Body of pancreas (tissue), 4 donors: ENCODE results near the gene DIAPH3.

Source experiments
- CTCF ChIP-seq, 7 experiments: fragments of 450-650 bp in 4 of 7; fragments of 200-600 bp in 3 of 7; sonication (generic) in 3 of 7; IDR thresholded peaks; one replicate each; pipeline ENCODE4 v1.5.1; 2016 to 2019; ENCODE audit warnings: antibody characterized with exemption in 7 of 7
- POLR2A ChIP-seq, 3 donors: fragments of 450-650 bp; IDR thresholded peaks; one replicate each; pipeline ENCODE4 v1.6.1; 2016; ENCODE audit warnings: antibody characterized with exemption in 3 of 3, mild to moderate bottlenecking in 2 of 3

- TF ChIP-seq CTCF (IDR thresholded peaks at IDR 0.05) = no peak
- no peak for TF ChIP-seq POLR2A (IDR thresholded peaks at IDR 0.05)
Measured at GRCh38 chr13:60061737-60062136, 102.0 kb downstream of the DIAPH3 start.
